ENCODE data around the gene CCDC88C.

DNA sequence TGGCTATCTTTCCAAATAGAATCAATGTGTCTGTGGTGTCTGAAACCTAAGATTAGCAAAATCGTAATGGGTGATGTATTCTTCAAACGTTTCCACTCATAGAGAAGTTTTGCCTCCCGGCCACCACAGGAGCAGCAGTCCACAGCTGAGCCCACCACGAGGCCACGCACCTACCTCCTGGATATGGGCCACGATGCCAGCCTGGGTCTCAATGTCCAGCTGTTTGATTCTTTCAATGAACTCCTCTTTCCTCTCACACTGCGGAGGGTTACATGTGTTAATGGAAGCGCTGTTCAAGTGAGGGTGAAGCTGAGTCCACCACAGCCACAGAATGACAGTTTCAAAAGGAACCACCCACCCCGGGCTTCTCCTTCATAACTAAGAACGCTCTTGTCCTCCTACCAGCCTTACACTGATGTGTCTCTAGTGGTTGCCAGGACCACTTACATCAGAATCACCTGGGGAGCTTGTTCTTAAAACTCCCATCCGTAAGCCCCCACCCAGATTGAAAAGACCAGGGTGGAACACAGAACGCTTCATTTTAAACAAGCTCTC, 75.3 kb downstream of the CCDC88C start:
- no peak for TF ChIP-seq EZH2 (IDR thresholded peaks at IDR 0.05; ENCODE audit: borderline replicate concordance, low read length)
- TF ChIP-seq, protein P1, sequence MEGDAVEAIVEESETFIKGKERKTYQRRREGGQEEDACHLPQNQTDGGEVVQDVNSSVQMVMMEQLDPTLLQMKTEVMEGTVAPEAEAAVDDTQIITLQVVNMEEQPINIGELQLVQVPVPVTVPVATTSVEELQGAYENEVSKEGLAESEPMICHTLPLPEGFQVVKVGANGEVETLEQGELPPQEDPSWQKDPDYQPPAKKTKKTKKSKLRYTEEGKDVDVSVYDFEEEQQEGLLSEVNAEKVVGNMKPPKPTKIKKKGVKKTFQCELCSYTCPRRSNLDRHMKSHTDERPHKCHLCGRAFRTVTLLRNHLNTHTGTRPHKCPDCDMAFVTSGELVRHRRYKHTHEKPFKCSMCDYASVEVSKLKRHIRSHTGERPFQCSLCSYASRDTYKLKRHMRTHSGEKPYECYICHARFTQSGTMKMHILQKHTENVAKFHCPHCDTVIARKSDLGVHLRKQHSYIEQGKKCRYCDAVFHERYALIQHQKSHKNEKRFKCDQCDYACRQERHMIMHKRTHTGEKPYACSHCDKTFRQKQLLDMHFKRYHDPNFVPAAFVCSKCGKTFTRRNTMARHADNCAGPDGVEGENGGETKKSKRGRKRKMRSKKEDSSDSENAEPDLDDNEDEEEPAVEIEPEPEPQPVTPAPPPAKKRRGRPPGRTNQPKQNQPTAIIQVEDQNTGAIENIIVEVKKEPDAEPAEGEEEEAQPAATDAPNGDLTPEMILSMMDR (IDR thresholded peaks at IDR 0.05; ENCODE audit: low read length) = no peak
